HG03520 (cell line): ENCODE results near the gene OR1S2.
"Not testable (repeated sequence)": the region's sequence is repeated elsewhere in the genome, so short reads cannot be mapped to it uniquely, and the experiment has no call there.

Experiments
- ATAC-seq: cut with Tn5 transposase; IDR thresholded peaks from one replicate; pipeline ENCODE4 v1.9.1; 2021; ENCODE audit warnings: mild to moderate bottlenecking, moderate library complexity; ENCODE audit not compliant: unreplicated experiment

Gene OR1S2

GRCh38 chr11:58204042-58204441 is at the start of gene OR1S2:
OR1S2 (minus strand) TSS chr11:58204142; CDS start chr11:58204142, 0 bp downstream.
- no peak for ATAC-seq

- ATAC-seq = no peak
Measured at GRCh38 chr11:58243954-58244353, 40.0 kb upstream of the OR1S2 start.

GRCh38 chr11:58227956-58228615 is 24.1 kb upstream of the OR1S2 start:
- no peak for ATAC-seq

GRCh38 chr11:58222721-58223120 is 18.8 kb upstream of the OR1S2 start:
- ATAC-seq = no peak

GRCh38 chr11:58216476-58216875 is 12.5 kb upstream of the OR1S2 start:
- no peak for ATAC-seq

GRCh38 chr11:58212420-58212819 is 8.5 kb upstream of the OR1S2 start, which contains the start of gene OR1S1:
OR1S1 (plus strand) TSS chr11:58212720.
- ATAC-seq = not testable (repeated sequence)

- no peak for ATAC-seq
Measured at GRCh38 chr11:58199271-58199670, 4.7 kb downstream of the OR1S2 start.

- no peak for ATAC-seq
Measured at GRCh38 chr11:58195939-58196338, 8.0 kb downstream of the OR1S2 start.

GRCh38 chr11:58193391-58193790 is 10.6 kb downstream of the OR1S2 start:
- no peak for ATAC-seq

- ATAC-seq = no peak
Measured at GRCh38 chr11:58192229-58192628, 11.7 kb downstream of the OR1S2 start.

GRCh38 chr11:58188770-58189169 is 15.2 kb downstream of the OR1S2 start, which contains the start of gene OR9Q2:
OR9Q2 (plus strand) TSS chr11:58189070; CDS start chr11:58190491, 1,421 bp downstream.
- ATAC-seq = no peak

GRCh38 chr11:58186938-58187337 is 17.0 kb downstream of the OR1S2 start:
- no peak for ATAC-seq

- no peak for ATAC-seq
Measured at GRCh38 chr11:58179648-58180047, 24.3 kb downstream of the OR1S2 start.

GRCh38 chr11:58178444-58178843 is 25.5 kb downstream of the OR1S2 start:
- no peak for ATAC-seq

- no peak for ATAC-seq
Measured at GRCh38 chr11:58177409-58178054, 26.4 kb downstream of the OR1S2 start.

- ATAC-seq = no peak
Measured at GRCh38 chr11:58165504-58166106, 38.3 kb downstream of the OR1S2 start.

- no peak for ATAC-seq
Measured at GRCh38 chr11:58164990-58165389, 39.0 kb downstream of the OR1S2 start.

GRCh38 chr11:58164389-58164788 is 39.6 kb downstream of the OR1S2 start:
- ATAC-seq = no peak
